Common myeloid progenitor, CD34-positive (primary cell): ENCODE results near the gene PPM1H.

Source experiments
- CTCF ChIA-PET: fragments of 350-600 bp; sonication (Branson Sonifier 250); formaldehyde crosslinking; loops from one replicate; lab custom pipeline; 2021; ENCODE audit warnings: antibody characterized with exemption; lab: Charles Lee
- POLR2A ChIA-PET: fragments of 350-600 bp; sonication (Branson Sonifier 250); formaldehyde crosslinking; loops from one replicate; lab custom pipeline; 2021; ENCODE audit warnings: antibody characterized with exemption; lab: Charles Lee
- DNase-seq, 3 donors: peaks; one replicate each; pipeline versions ENCODE4 v3.0.0 to v3.0.0-alpha.2; 2013
- H3K27ac ChIP-seq, 2 experiments: 1 replicate in 1 of 2; 2 replicates in 1 of 2; pipeline ENCODE4 v1.7.0; 2013; ENCODE audit warnings: inconsistent platforms in 2 of 2, low read length in 2 of 2, mild to moderate bottlenecking in 2 of 2, low read depth in 1 of 2, moderate library complexity in 1 of 2; ENCODE audit not compliant: severe bottlenecking in 2 of 2, insufficient read depth in 1 of 2, poor library complexity in 1 of 2
- H3K27me3 ChIP-seq, 5 experiments: replicated peaks in 2 of 5; 1 replicate in 3 of 5; 2 replicates in 2 of 5; pipeline versions ENCODE4 v1.6.1 to v1.7.0; 2013; ENCODE audit warnings: low read length in 4 of 5, mild to moderate bottlenecking in 2 of 5, moderate library complexity in 2 of 5, inconsistent platforms in 1 of 5; ENCODE audit not compliant: insufficient read depth in 5 of 5, control insufficient read depth in 4 of 5
- H3K36me3 ChIP-seq, 4 experiments: 1 replicate in 2 of 4; 2 replicates in 2 of 4; pipeline versions ENCODE4 v1.6.1 to v1.7.0; 2013; ENCODE audit warnings: low read length in 3 of 4, control low read depth in 1 of 4, mild to moderate bottlenecking in 1 of 4; ENCODE audit not compliant: control insufficient read depth in 4 of 4, insufficient read depth in 4 of 4
- H3K4me1 ChIP-seq, 4 experiments: 1 replicate in 3 of 4; 2 replicates in 1 of 4; pipeline versions ENCODE4 v1.6.1 to v1.7.1; 2013; ENCODE audit warnings: low read length in 3 of 4, mild to moderate bottlenecking in 3 of 4, control low read depth in 1 of 4, inconsistent platforms in 1 of 4, moderate library complexity in 1 of 4; ENCODE audit not compliant: control insufficient read depth in 4 of 4, insufficient read depth in 4 of 4; ENCODE audit errors: control extremely low read depth in 1 of 4
- H3K4me3 ChIP-seq, 7 experiments: 1 replicate in 4 of 7; 2 replicates in 3 of 7; pipeline versions ENCODE4 v1.5.1 to v1.7.0; 2013; ENCODE audit warnings: mild to moderate bottlenecking in 7 of 7, low read length in 6 of 7, moderate library complexity in 6 of 7, inconsistent platforms in 2 of 7, low read depth in 2 of 7, control low read depth in 1 of 7; ENCODE audit not compliant: insufficient read depth in 4 of 7, control insufficient read depth in 1 of 7; ENCODE audit errors: extremely low read depth in 1 of 7
- H3K9me3 ChIP-seq, 5 experiments: 1 replicate in 4 of 5; 2 replicates in 1 of 5; pipeline versions ENCODE4 v1.6.1 to v1.7.1; 2013; ENCODE audit warnings: low read length in 4 of 5, mild to moderate bottlenecking in 2 of 5, inconsistent platforms in 1 of 5, low read depth in 1 of 5, moderate library complexity in 1 of 5; ENCODE audit not compliant: control insufficient read depth in 4 of 5, insufficient read depth in 2 of 5; ENCODE audit errors: control extremely low read depth in 1 of 5
- WGBS: methylation state at CpG from one replicate; pipeline ENCODE4 v1.1.5; 2013; ENCODE audit not compliant: insufficient coverage; 5-methylcytosine and 5-hydroxymethylcytosine counted together

The PPM1H gene

DNA sequence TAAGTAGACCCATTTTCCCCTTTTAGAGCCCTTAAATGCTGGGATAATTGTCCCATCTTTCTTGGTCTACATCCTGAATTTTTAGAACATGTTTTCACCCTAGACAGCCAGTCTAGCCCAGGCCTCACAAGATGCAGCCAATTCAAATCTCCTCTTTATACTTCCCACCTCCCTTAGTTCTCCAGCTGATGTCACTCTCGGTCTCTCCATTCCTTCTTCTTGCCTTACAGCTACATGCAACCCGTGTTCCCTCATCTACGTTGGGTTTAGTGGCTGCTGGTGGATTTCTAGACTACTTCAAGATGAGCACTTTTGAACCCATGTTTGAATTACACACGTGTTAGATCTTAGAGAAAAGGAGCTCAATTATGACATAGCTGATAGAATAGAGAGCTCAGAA, 132.0 kb downstream of the PPM1H start:
- 36% methylated on average over 2 of the region's 4 CpGs for WGBS
- CTCF ChIA-PET = interaction anchor here (0.8 to 10.0 kb wide), 12 partner anchors 9 to 367 kb away, joined by 3 to 165 read pairs (median 5); partner anchors contain the start of gene PPM1H
- peaks cover 0 to 3% (median 0%) of the 10 kb centered on the region in 5 experiments for H3K9me3 ChIP-seq
- peak; percentile 43 to 69 (median 67) for DNase-seq
- peaks cover 0 to 17% (median 4%) of the 10 kb centered on the region in 4 experiments for H3K36me3 ChIP-seq
- H3K4me3 ChIP-seq = no peak overlapping the region
- no peaks in the 10 kb centered on the region for H3K27me3 ChIP-seq
- H3K4me1 ChIP-seq = peaks cover 0 to 9% (median under 1%) of the 10 kb centered on the region in 4 experiments
- H3K27ac ChIP-seq = no peak overlapping the region
- POLR2A ChIA-PET = no interaction called here

DNA sequence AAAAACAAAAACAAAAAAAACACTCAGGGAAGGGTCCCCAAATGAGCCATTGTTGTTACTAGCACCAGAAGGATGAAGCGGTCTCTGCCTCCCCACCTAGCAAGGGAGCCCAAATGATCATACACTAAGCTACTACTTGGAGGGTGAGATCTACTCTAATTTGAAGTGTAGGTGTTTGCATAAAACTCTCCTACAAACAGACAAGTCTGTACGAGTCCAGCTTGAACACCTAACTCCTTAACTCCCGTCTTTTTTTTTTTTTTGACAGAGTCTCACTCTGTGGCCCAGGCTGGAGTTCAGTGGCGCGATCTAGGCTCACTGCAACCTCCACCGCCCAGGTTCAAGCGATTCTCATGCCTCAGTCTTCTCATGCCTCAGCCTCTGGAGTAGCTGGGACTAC, 132.6 kb downstream of the PPM1H start:
- no peak for DNase-seq
- Histone ChIP-seq H3K9me3 (peaks cover 0 to 3% (median 0%) of the 10 kb centered on the region in 5 experiments), H3K27me3 (no peaks in the 10 kb centered on the region), H3K4me1 (peaks cover 0 to 4% (median under 1%) of the 10 kb centered on the region in 4 experiments), H3K4me3 (no peak overlapping the region), H3K27ac (no peak overlapping the region), H3K36me3 (peaks cover 0 to 20% (median 4%) of the 10 kb centered on the region in 4 experiments)
- POLR2A ChIA-PET = no interaction called here
- CTCF ChIA-PET = interaction anchor here (0.6 to 10.0 kb wide), 12 partner anchors 8 to 390 kb away, joined by 3 to 165 read pairs (median 4); no protein-coding TSS in a partner anchor
- 95% methylated on average over 2 of the region's 7 CpGs for WGBS

DNA sequence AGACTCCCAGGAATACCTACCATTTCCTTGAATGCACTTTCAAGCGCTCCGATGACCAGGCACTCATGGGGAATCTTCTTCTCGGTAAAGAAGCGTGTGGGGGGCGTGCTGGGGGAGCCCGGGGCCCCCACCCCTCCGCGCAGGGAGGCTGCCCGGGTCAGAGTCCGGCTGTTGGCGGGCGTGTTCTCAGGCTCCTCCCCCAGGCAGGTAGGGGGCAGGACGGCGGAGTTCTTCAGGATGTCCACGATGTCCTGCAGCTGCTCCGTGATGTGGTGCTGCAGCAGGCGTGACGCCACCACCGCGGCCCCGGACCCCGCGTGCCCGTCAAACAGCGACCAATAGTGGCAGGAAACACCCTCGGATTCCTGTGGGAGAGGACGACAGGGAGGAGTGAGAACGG, 133.2 kb downstream of the PPM1H start:
- ChIA-PET POLR2A (no interaction called here), CTCF (interaction anchor here (0.6 to 10.0 kb wide), 10 partner anchors 11 to 390 kb away, joined by 3 to 165 read pairs (median 9); partner anchors contain the start of gene PPM1H)
- peaks cover 0 to 2% (median 0%) of the 10 kb centered on the region in 5 experiments for H3K9me3 ChIP-seq
- no peak for DNase-seq
- H3K4me3 ChIP-seq = no peak overlapping the region
- H3K36me3 ChIP-seq = peaks cover 0 to 22% (median 4%) of the 10 kb centered on the region in 4 experiments
- H3K27ac ChIP-seq = no peak overlapping the region
- no peaks in the 10 kb centered on the region for H3K27me3 ChIP-seq
- 96% methylated on average over 28 of the region's 28 CpGs for WGBS
- H3K4me1 ChIP-seq = peaks cover 0 to 4% (median under 1%) of the 10 kb centered on the region in 4 experiments

DNA sequence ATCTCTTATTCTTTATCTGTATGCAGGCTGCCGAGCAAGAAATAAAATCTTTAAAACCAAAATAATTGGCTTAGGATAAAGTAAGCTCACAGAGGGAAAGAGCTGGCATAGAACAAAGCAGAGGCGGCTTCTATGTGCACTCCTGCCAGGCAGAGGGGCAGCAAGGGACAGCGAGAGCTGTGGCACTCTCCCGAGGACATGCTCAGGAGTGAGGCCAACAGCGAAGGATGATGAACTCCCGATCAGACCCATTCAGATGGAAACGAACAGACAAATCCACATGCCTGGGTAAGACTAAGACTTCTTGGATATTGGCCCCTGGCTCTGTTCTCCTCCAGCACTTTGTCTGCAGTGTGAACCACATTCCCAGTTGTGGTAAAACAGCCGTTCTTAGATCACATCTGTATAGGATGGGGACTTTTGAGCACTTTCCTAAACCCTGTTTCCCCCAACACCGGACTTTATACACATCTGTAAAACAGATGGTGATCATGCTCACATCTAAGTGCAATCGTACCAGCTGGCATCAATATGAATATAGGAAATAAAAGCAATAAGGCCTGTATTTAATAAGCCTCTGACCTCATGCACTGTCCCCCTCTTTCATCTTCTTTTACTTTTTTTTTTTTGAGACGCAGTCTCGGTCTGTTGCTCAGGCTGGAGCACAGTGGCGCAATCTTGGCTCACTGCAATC, 134.1 kb downstream of the PPM1H start:
- Histone ChIP-seq H3K27me3 (no peaks in the 10 kb centered on the region), H3K36me3 (peaks cover 0 to 22% (median 4%) of the 10 kb centered on the region in 4 experiments), H3K9me3 (no peaks in the 10 kb centered on the region), H3K4me3 (no peak overlapping the region), H3K27ac (no peak overlapping the region), H3K4me1 (peaks cover 0 to 4% (median under 1%) of the 10 kb centered on the region in 4 experiments)
- ChIA-PET CTCF (interaction anchor here (0.8 to 10.0 kb wide), 12 partner anchors 10 to 359 kb away, joined by 3 to 165 read pairs (median 7); partner anchors contain the start of gene PPM1H), POLR2A (interaction anchor here (0.7 kb wide), 1 partner anchor 366 kb away, joined by 5 read pairs; no protein-coding TSS in a partner anchor)
- no peak for DNase-seq
- WGBS = 98% methylated on average over 10 of the region's 13 CpGs

DNA sequence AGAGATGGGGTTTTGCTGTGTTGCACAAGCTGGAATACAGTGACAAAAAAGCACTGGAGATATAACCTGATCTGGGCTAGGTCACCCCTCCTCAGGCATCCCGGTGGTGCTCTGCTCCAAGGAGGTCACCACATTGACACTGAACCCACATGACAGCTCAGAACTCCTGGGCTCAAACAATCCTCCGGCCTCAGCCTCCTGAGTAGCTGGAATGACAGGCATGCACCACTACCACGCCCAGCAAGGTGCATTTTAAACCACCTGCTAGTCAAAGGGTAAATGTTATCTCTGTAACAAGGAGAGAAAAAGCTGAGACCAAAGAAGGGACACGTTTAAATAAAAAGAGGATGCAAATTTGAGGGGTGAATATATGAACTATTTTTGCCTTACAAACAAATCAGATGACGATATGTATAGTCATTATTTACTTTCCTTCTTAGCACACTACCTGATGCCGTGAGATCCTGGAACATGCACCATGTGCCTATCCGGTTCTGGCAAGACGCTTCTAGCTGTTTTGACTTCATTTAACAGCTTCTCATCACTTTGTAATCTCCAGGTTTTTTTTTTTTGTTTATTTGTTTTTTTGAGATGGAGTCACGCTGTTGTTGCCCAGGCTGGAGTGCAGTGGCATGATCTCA, 135.1 kb downstream of the PPM1H start:
- Histone ChIP-seq H3K4me3 (no peak overlapping the region), H3K27ac (no peak overlapping the region), H3K27me3 (no peaks in the 10 kb centered on the region), H3K9me3 (no peaks in the 10 kb centered on the region), H3K36me3 (peaks cover 0 to 22% (median 4%) of the 10 kb centered on the region in 4 experiments), H3K4me1 (peaks cover 0 to under 1% (median 0%) of the 10 kb centered on the region in 4 experiments)
- WGBS = 94% methylated on average over 3 of the region's 9 CpGs
- CTCF ChIA-PET = interaction anchor here (0.8 to 10.0 kb wide), 16 partner anchors 9 to 362 kb away, joined by 3 to 165 read pairs (median 6); partner anchors contain the start of gene PPM1H
- no peak for DNase-seq
- POLR2A ChIA-PET = interaction anchor here (0.5 to 1.6 kb wide), 3 partner anchors 8 to 362 kb away, joined by 3 to 4 read pairs (median 3); no protein-coding TSS in a partner anchor

DNA sequence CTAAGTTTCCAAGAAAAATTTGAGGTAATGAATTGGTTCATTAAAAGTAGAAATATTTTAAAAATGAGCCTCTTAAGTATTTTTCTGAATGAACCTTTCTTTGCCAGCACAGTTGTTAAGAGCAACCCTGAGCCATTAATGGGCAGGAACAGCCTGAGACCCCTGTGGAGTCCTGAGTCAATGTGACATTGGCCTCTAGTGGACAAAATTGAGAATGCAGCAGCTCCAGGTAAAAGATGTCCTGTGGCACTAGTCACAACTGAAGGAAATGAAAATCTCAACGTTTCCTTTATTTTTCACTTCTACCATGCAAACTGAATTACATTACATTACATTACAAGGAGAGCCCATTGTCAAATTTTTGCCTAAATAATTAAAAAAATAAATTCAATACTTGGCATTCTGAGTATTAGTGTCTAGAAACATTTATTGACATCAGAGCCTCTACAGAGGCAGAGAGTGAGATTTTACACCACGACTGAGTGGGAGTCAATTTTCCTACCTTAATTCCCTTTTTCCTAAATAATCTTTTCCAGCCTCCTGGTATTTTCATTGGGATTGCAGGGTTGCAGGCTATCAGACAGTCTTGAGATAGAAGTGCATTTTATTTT, 135.7 kb downstream of the PPM1H start:
- no peak overlapping the region for H3K4me3 ChIP-seq
- ChIA-PET POLR2A (interaction anchor here (0.5 to 1.6 kb wide), 4 partner anchors 8 to 361 kb away, joined by 3 to 4 read pairs (median 3); no protein-coding TSS in a partner anchor), CTCF (interaction anchor here (1.1 to 10.0 kb wide), 13 partner anchors 8 to 362 kb away, joined by 3 to 165 read pairs (median 7); partner anchors contain the start of gene PPM1H)
- no peaks in the 10 kb centered on the region for H3K9me3 ChIP-seq
- no peaks in the 10 kb centered on the region for H3K4me1 ChIP-seq
- H3K27ac ChIP-seq = no peak overlapping the region
- H3K36me3 ChIP-seq = peaks cover 0 to 22% (median 4%) of the 10 kb centered on the region in 4 experiments
- 0% methylated on average over 1 of the region's 2 CpGs for WGBS
- H3K27me3 ChIP-seq = no peaks in the 10 kb centered on the region
- peak; percentile 73 to 86 (median 82) for DNase-seq
